ENCODE data around the gene MCTP2. TPM values are rescaled to one million over a fixed set of nuclear protein-coding genes. Genes with fewer than 3 reads are reported as not detected.

MCTP2 gene
- total RNA-seq, 2 experiments from 2014 or later, result 33.7 to 35.1 TPM

GRCh38 chr15:94212291-94212690, 19.1 kb upstream of the MCTP2 start:
- H3K36me3 Mint-ChIP-seq (ENCODE audit: low read depth), result no peaks in the 10 kb centered on the region
- H3K27me3 Mint-ChIP-seq (ENCODE audit: low read depth), result peaks cover 51% of the 10 kb centered on the region
- CTCF ChIA-PET, result no interaction called here
- H3K27ac Mint-ChIP-seq, result no peak overlapping the region
- H3K4me1 Mint-ChIP-seq (ENCODE audit: low read depth), result no peaks in the 10 kb centered on the region
- no peak for DNase-seq
- H3K9me3 Mint-ChIP-seq, result peaks cover 1% of the 10 kb centered on the region
- intact Hi-C loops (cut with micrococcal nuclease), result no loop called here
- H3K4me3 Mint-ChIP-seq, result no peak overlapping the region

- Mint-ChIP-seq H3K4me3 (no peak overlapping the region), H3K27me3 (ENCODE audit: low read depth) (peaks cover 23% of the 10 kb centered on the region), H3K36me3 (ENCODE audit: low read depth) (no peaks in the 10 kb centered on the region), H3K9me3 (peaks cover 3% of the 10 kb centered on the region), H3K4me1 (ENCODE audit: low read depth) (peaks cover 18% of the 10 kb centered on the region), H3K27ac (no peak overlapping the region)
- CTCF ChIA-PET, result no interaction called here
- no peak for DNase-seq
- intact Hi-C loops (cut with micrococcal nuclease), result no loop called here
Measured at GRCh38 chr15:94225616-94226015, 5.7 kb upstream of the MCTP2 start.

DNA sequence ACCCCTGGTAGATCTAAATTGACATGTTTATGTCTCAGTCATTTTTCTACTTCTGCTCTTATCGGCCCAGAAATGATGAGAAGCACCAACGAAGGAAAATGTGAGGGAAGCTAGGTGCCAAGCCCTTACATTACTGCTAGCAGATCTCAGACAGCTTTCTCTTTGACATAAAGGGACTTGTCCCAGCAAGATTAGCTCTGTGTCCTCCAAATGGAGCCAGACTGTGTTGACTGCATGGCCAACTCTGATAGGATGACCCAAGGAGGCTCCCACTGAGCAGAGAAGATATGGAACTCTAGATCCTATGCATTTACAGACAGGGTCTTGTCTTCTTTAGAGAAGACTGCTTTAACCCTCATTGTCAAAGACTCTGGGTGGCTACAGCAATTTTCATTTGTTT, 2.8 kb upstream of the MCTP2 start:
- peaks cover 24% of the 10 kb centered on the region for H3K4me1 Mint-ChIP-seq (ENCODE audit: low read depth)
- peaks cover under 1% of the 10 kb centered on the region for H3K9me3 Mint-ChIP-seq
- DNase-seq, result no peak
- peaks cover 11% of the 10 kb centered on the region for H3K27me3 Mint-ChIP-seq (ENCODE audit: low read depth)
- no peak overlapping the region for H3K27ac Mint-ChIP-seq
- no peaks in the 10 kb centered on the region for H3K36me3 Mint-ChIP-seq (ENCODE audit: low read depth)
- intact Hi-C loops (cut with micrococcal nuclease), result loop anchor here (1.0 to 2.0 kb wide), 3 partner anchors 22 to 54 kb away; no protein-coding TSS in a partner anchor
- H3K4me3 Mint-ChIP-seq, result no peak overlapping the region
- CTCF ChIA-PET, result interaction anchor here (1.6 to 4.3 kb wide), 3 partner anchors 59 to 79 kb away, joined by 6 to 32 read pairs (median 12); no protein-coding TSS in a partner anchor

- intact Hi-C loops (cut with micrococcal nuclease), result loop anchor here (1.0 to 10.0 kb wide), 8 partner anchors 23 to 1412 kb away; partner anchors contain the start of gene CHD2
- H3K27ac Mint-ChIP-seq, result peak overlapping the region; percentile 84
- CTCF ChIA-PET, result interaction anchor here (0.9 to 4.3 kb wide), 8 partner anchors 12 to 94 kb away, joined by 3 to 32 read pairs (median 4); no protein-coding TSS in a partner anchor
- H3K4me3 Mint-ChIP-seq, result peak overlapping the region; percentile 87
- peaks cover 8% of the 10 kb centered on the region for H3K27me3 Mint-ChIP-seq (ENCODE audit: low read depth)
- peaks cover 36% of the 10 kb centered on the region for H3K4me1 Mint-ChIP-seq (ENCODE audit: low read depth)
- H3K9me3 Mint-ChIP-seq, result no peaks in the 10 kb centered on the region
- peak; percentile 75 for DNase-seq
- H3K36me3 Mint-ChIP-seq (ENCODE audit: low read depth), result no peaks in the 10 kb centered on the region
Measured at GRCh38 chr15:94229591-94230369, 1.6 kb upstream of the MCTP2 start.

- Mint-ChIP-seq H3K4me3 (peak overlapping the region; percentile 87), H3K36me3 (ENCODE audit: low read depth) (no peaks in the 10 kb centered on the region), H3K4me1 (ENCODE audit: low read depth) (peaks cover 41% of the 10 kb centered on the region), H3K27me3 (ENCODE audit: low read depth) (peaks cover 4% of the 10 kb centered on the region), H3K9me3 (no peaks in the 10 kb centered on the region), H3K27ac (peak overlapping the region; percentile 84)
- CTCF ChIA-PET, result interaction anchor here (0.9 to 4.3 kb wide), 8 partner anchors 11 to 94 kb away, joined by 3 to 32 read pairs (median 4); no protein-coding TSS in a partner anchor
- intact Hi-C loops (cut with micrococcal nuclease), result loop anchor here (1.0 to 10.0 kb wide), 5 partner anchors 66 to 1413 kb away; partner anchors contain the start of gene CHD2
- no peak for DNase-seq
Measured at GRCh38 chr15:94230431-94230882, 904 bp upstream of the MCTP2 start.

DNA sequence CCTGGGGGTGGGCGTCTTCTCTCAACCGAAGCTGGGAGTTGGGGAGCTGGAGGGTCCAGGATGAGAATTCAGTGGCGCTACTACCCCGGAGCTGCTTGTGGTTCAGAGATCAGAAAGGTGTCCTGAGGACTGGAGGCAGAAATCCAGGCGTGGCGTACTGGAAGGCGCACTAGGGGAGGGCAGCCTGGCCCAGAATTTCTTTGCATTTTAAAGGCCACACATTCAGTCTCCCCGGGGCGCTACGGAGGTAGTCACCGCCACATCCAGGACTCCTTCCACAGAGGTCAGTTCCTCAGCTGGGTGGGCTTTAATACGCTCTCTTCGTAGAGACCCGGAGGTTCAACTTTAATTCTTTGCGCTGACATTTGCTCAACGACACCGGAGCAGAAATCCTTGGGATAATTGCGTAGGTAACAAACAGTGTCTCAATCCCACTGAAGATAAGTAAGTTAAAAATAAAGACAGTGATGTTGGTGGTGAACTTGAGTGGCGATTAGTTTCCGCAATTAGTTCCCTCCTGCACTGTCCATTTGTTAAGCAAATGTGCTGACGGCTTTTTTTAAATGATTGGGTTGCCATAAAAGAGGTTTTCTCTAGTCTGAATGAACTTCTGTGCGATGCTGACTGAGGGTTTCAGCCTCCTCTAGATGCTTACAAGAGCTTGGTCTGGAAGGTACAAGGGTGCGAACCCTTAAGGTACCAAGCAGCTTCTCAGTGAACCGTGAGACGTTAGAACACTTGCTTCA, 535 bp downstream of the MCTP2 start:
- H3K27me3 Mint-ChIP-seq (ENCODE audit: low read depth), result no peaks in the 10 kb centered on the region
- intact Hi-C loops (cut with micrococcal nuclease), result loop anchor here (1.0 to 10.0 kb wide), 5 partner anchors 67 to 1415 kb away; partner anchors contain the start of gene CHD2
- CTCF ChIA-PET, result interaction anchor here (0.6 to 4.3 kb wide), 6 partner anchors 8 to 92 kb away, joined by 3 to 32 read pairs (median 4); no protein-coding TSS in a partner anchor
- no peaks in the 10 kb centered on the region for H3K36me3 Mint-ChIP-seq (ENCODE audit: low read depth)
- no peaks in the 10 kb centered on the region for H3K9me3 Mint-ChIP-seq
- peaks cover 54% of the 10 kb centered on the region for H3K4me1 Mint-ChIP-seq (ENCODE audit: low read depth)
- peak overlapping the region; percentile 87 for H3K4me3 Mint-ChIP-seq
- no peak overlapping the region for H3K27ac Mint-ChIP-seq
- DNase-seq, result peak; percentile 33

DNA sequence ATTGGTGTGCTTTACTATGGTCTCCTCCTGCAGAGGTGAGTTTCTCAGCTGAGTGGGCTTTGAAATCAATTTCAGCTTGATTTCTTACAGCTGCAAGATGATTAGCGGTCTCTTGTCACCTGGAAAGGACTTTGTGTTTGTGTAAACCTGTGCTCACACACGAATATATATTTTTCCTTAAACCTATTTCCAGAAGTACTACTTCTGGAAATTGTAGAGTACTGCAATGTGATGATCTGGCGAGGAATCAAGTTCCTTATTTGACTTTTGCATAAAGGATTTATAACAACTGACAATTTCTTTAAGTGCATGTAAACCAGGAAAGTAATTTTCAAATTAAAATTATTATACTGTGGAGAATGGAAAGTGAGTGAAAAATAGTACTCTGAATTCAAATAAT, 2.1 kb downstream of the MCTP2 start:
- H3K36me3 Mint-ChIP-seq (ENCODE audit: low read depth), result peaks cover under 1% of the 10 kb centered on the region
- H3K4me1 Mint-ChIP-seq (ENCODE audit: low read depth), result peaks cover 66% of the 10 kb centered on the region
- DNase-seq, result no peak
- CTCF ChIA-PET, result interaction anchor here (1.4 kb wide), 1 partner anchor 90 kb away, joined by 5 read pairs; no protein-coding TSS in a partner anchor
- no peaks in the 10 kb centered on the region for H3K27me3 Mint-ChIP-seq (ENCODE audit: low read depth)
- peak overlapping the region; percentile 45 for H3K4me3 Mint-ChIP-seq
- H3K9me3 Mint-ChIP-seq, result no peaks in the 10 kb centered on the region
- intact Hi-C loops (cut with micrococcal nuclease), result loop anchor here (5.0 to 10.0 kb wide), 3 partner anchors 354 to 1416 kb away; partner anchors contain the start of gene CHD2
- H3K27ac Mint-ChIP-seq, result peak overlapping the region; percentile 73

- CTCF ChIA-PET, result interaction anchor here (1.5 kb wide), 1 partner anchor 54 kb away, joined by 3 read pairs; no protein-coding TSS in a partner anchor
- peak overlapping the region; percentile 73 for H3K27ac Mint-ChIP-seq
Measured at GRCh38 chr15:94234300-94234699, 2.9 kb downstream of the MCTP2 start.

DNA sequence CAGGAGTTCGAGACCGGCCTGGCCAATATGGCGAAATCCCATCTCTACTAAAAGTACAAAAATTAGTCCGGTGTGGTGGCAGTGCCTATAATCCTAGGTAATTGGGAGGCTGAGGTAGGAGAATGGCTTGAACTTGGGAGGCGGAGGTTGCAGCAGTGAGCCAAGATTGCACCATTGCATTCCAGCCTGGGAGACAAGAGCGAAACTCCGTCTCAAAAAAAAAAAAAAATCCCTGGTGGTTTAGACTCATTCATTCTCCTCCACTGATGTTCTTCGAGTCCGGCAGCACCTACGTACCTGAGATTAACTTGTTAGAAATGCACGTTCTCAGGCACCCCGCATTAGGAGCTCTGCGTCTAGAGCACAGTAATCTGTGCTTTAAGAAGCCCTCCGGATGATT, 3.7 kb downstream of the MCTP2 start:
- intact Hi-C loops (cut with micrococcal nuclease), result loop anchor here (10.0 kb wide), 1 partner anchor 1330 kb away; the partner anchor contains the start of gene CHD2
- H3K27me3 Mint-ChIP-seq (ENCODE audit: low read depth), result no peaks in the 10 kb centered on the region
- H3K9me3 Mint-ChIP-seq, result no peaks in the 10 kb centered on the region
- CTCF ChIA-PET, result interaction anchor here (1.5 kb wide), 1 partner anchor 53 kb away, joined by 3 read pairs; no protein-coding TSS in a partner anchor
- H3K27ac Mint-ChIP-seq, result no peak overlapping the region
- no peak overlapping the region for H3K4me3 Mint-ChIP-seq
- peaks cover 69% of the 10 kb centered on the region for H3K4me1 Mint-ChIP-seq (ENCODE audit: low read depth)
- no peak for DNase-seq
- peaks cover 4% of the 10 kb centered on the region for H3K36me3 Mint-ChIP-seq (ENCODE audit: low read depth)

More at GRCh38 chr15:94234300-94234699, 2.9 kb downstream of the MCTP2 start:
- no peaks in the 10 kb centered on the region for H3K9me3 Mint-ChIP-seq
- no peaks in the 10 kb centered on the region for H3K27me3 Mint-ChIP-seq (ENCODE audit: low read depth)
- intact Hi-C loops (cut with micrococcal nuclease), result loop anchor here (5.0 to 10.0 kb wide), 3 partner anchors 353 to 1417 kb away; partner anchors contain the start of gene CHD2
- peaks cover 4% of the 10 kb centered on the region for H3K36me3 Mint-ChIP-seq (ENCODE audit: low read depth)
- peak overlapping the region; percentile 50 for H3K4me3 Mint-ChIP-seq
- peak; percentile 73 for DNase-seq
- H3K4me1 Mint-ChIP-seq (ENCODE audit: low read depth), result peaks cover 70% of the 10 kb centered on the region

GRCh38 chr15:94235646-94236045, 4.3 kb downstream of the MCTP2 start:
- no peak overlapping the region for H3K4me3 Mint-ChIP-seq
- peaks cover 66% of the 10 kb centered on the region for H3K4me1 Mint-ChIP-seq (ENCODE audit: low read depth)
- no peak overlapping the region for H3K27ac Mint-ChIP-seq
- CTCF ChIA-PET, result interaction anchor here (1.5 kb wide), 1 partner anchor 52 kb away, joined by 3 read pairs; no protein-coding TSS in a partner anchor
- no peaks in the 10 kb centered on the region for H3K27me3 Mint-ChIP-seq (ENCODE audit: low read depth)
- no peaks in the 10 kb centered on the region for H3K9me3 Mint-ChIP-seq
- peaks cover 4% of the 10 kb centered on the region for H3K36me3 Mint-ChIP-seq (ENCODE audit: low read depth)
- intact Hi-C loops (cut with micrococcal nuclease), result loop anchor here (10.0 kb wide), 1 partner anchor 1331 kb away; the partner anchor contains the start of gene CHD2
- no peak for DNase-seq

DNA sequence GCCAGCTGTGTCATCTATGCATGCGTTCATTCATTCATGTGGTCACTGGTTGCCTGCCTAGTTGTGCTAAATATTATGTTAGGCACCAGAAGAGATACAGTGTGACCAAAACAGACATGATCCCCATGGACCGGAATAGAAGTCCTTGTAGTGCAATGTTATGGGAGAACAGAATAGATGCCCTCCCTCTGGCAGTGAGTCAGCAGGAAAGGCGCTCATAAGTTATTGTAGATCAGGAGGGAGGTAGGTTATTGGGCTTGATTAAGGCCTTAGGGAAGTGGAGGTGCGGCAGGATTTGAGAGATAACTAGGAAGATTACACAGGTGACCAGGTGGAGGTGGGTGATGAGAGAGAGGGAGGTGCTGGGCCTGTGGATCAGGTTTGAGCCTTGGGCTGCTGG, 5.2 kb downstream of the MCTP2 start:
- CTCF ChIA-PET, result no interaction called here
- Mint-ChIP-seq H3K4me3 (no peak overlapping the region), H3K9me3 (no peaks in the 10 kb centered on the region), H3K4me1 (ENCODE audit: low read depth) (peaks cover 66% of the 10 kb centered on the region), H3K36me3 (ENCODE audit: low read depth) (peaks cover 4% of the 10 kb centered on the region), H3K27me3 (ENCODE audit: low read depth) (no peaks in the 10 kb centered on the region), H3K27ac (no peak overlapping the region)
- DNase-seq, result no peak
- intact Hi-C loops (cut with micrococcal nuclease), result loop anchor here (10.0 kb wide), 1 partner anchor 1332 kb away; the partner anchor contains the start of gene CHD2
